Peyer's patch (tissue), 4 donors: Measurements from ENCODE around the gene TGFBR2.

Experiments
- CTCF ChIP-seq, 6 experiments: fragments of 450-650 bp in 4 of 6; fragments of 200-600 bp in 2 of 6; sonication (generic) in 1 of 6; IDR thresholded peaks; one replicate each; pipeline ENCODE4 v1.5.1; 2017 to 2019; ENCODE audit warnings: antibody characterized with exemption in 6 of 6, mild to moderate bottlenecking in 3 of 6, moderate library complexity in 1 of 6
- POLR2A ChIP-seq, 2 donors: fragments of 450-650 bp; IDR thresholded peaks; one replicate each; pipeline ENCODE4 v1.5.1; 2017; ENCODE audit warnings: antibody characterized with exemption in 2 of 2, mild to moderate bottlenecking in 2 of 2, moderate library complexity in 2 of 2

DNA sequence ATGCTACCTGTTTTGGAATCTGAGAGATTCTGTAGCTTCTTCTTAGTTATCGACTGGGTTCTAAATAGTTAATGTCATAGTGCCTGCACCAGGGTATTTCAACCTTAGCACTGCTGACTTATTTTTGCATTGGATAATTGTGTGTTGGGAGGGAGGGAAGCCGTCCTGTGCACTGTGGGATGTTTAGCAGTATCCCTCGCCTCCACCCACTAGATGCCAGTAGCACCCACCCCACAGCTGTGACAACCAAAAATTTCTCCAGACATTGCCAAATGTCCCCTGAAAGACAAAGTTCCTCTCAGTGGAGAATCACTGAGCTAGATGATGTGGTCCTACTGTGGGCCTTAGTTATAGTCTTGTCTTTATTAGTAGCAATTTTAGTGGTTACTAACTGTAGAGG is 88.3 kb downstream of the TGFBR2 start:
- TF ChIP-seq CTCF (IDR thresholded peaks at IDR 0.05) (no peak), POLR2A (IDR thresholded peaks at IDR 0.05) (no peak)
